ENCODE measurements around the gene TCF19. TPM values are rescaled to one million over a fixed set of nuclear protein-coding genes. Genes with fewer than 3 reads are reported as not detected.

TCF19 gene
- total RNA-seq, 1 experiment from 2014 or later: 39.1 TPM

DNA sequence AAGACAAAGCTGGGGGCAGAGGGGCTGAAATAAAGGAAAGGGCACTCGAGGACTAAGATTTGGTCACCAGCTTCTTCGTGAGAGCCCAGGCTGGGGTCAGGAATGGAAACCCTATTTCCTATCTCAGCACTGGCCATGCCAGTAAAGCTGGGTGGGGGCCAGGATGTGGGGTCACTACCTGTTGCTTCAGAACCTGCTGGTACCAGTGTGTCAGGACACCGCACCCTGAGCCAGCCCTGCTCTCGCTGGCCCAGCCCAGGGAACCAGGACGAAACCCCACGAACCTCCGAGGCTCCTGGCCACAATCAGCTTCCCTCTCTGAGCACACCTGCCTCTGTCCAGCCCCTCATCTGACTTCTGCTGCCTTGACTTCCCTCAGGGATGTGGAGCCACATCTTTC, 40.2 kb upstream of the TCF19 start:
- ChIA-PET POLR2A (ENCODE audit: low non-redundant PET) (no interaction called here), CTCF (no interaction called here)
- peaks cover 6% of the 10 kb centered on the region for H3K4me1 ChIP-seq (ENCODE audit: insufficient read depth, low read length, poor library complexity, severe bottlenecking)
- intact Hi-C loops (cut with micrococcal nuclease; ENCODE audit: unreplicated experiment): no loop called here
- BruUV-seq (replicated peaks): no TSS peak
- no peak overlapping the region for H3K4me3 ChIP-seq (ENCODE audit: low read depth, low read length, poor library complexity, severe bottlenecking)
- H3K27ac ChIP-seq (ENCODE audit: low read depth, low read length, poor library complexity, severe bottlenecking): no peak overlapping the region
- no peaks in the 10 kb centered on the region for H3K36me3 ChIP-seq (ENCODE audit: insufficient read depth, low read length, poor library complexity, severe bottlenecking)
- H3K27me3 ChIP-seq (replicated peaks; ENCODE audit: insufficient read depth, low read depth, low read length, poor library complexity): no peaks in the 10 kb centered on the region
- no peak for DNase-seq (ENCODE audit: low spot score)
- TF ChIP-seq, protein P1, sequence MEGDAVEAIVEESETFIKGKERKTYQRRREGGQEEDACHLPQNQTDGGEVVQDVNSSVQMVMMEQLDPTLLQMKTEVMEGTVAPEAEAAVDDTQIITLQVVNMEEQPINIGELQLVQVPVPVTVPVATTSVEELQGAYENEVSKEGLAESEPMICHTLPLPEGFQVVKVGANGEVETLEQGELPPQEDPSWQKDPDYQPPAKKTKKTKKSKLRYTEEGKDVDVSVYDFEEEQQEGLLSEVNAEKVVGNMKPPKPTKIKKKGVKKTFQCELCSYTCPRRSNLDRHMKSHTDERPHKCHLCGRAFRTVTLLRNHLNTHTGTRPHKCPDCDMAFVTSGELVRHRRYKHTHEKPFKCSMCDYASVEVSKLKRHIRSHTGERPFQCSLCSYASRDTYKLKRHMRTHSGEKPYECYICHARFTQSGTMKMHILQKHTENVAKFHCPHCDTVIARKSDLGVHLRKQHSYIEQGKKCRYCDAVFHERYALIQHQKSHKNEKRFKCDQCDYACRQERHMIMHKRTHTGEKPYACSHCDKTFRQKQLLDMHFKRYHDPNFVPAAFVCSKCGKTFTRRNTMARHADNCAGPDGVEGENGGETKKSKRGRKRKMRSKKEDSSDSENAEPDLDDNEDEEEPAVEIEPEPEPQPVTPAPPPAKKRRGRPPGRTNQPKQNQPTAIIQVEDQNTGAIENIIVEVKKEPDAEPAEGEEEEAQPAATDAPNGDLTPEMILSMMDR (conservative IDR thresholded peaks at IDR 0.05; ENCODE audit: low read depth, low read length): no peak
- no peak for TF ChIP-seq EZH2 (IDR thresholded peaks at IDR 0.05; ENCODE audit: borderline replicate concordance, low read depth, low read length, poor library complexity, severe bottlenecking)
- H3K9me3 ChIP-seq (ENCODE audit: low read depth, low read length, poor library complexity, severe bottlenecking): no peaks in the 10 kb centered on the region

DNA sequence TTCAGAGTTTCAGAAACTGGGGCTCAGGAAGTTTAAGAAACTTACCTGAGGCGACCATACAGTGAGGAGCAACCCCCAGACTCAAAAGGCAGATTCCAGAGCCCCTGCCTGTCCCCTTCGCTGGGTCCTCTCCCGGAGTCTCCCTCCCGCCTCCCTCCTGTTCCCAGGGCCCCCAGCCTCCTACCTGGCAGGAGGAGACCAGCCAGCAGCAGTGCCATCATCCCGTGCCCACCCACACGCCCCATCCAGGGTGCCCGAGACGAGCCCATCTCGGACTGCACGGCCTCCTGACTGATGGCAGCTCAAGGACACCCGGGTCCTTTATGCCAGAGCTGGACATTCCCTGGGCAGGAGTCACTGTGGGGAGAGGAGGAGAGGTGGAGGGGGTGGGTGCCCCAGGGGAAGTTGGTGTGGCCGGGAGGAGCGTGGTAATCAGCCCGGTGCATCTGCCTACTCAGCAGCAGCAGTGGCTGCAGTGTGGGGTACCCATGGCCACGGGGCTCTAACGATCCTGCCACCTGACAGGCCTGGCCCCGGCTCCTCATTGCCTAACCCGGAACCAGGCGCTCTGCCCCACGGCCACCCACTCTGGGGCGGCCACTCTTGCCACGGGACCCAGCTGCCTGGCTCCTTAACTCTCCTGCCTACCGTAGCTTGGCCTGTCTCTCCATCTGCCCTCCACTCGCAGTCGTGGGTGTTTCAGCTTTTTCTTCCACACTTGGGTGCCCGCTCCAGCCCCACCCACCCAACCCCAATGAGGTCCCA, 38.1 kb upstream of the TCF19 start, which contains the start of gene CDSN:
Gene CDSN, minus strand, starts transcription at position 296 of the 765 bp plus-strand sequence. Its CDS starts 27 bp downstream, at position 269.
- intact Hi-C loops (cut with micrococcal nuclease; ENCODE audit: unreplicated experiment): no loop called here
- Histone ChIP-seq H3K27me3 (replicated peaks; ENCODE audit: insufficient read depth, low read depth, low read length, poor library complexity) (no peaks in the 10 kb centered on the region), H3K4me1 (ENCODE audit: insufficient read depth, low read length, poor library complexity, severe bottlenecking) (peaks cover 5% of the 10 kb centered on the region), H3K4me3 (ENCODE audit: low read depth, low read length, poor library complexity, severe bottlenecking) (no peak within 1 kb of the TSS), H3K9me3 (ENCODE audit: low read depth, low read length, poor library complexity, severe bottlenecking) (no peaks in the 10 kb centered on the region), H3K36me3 (ENCODE audit: insufficient read depth, low read length, poor library complexity, severe bottlenecking) (no peaks in the 10 kb centered on the region), H3K27ac (ENCODE audit: low read depth, low read length, poor library complexity, severe bottlenecking) (no peak within 1 kb of the TSS)
- DNase-seq (ENCODE audit: low spot score): no peak
- BruUV-seq (replicated peaks): no TSS peak
- TF ChIP-seq, protein P1 (conservative IDR thresholded peaks at IDR 0.05; ENCODE audit: low read depth, low read length): no peak
- TF ChIP-seq EZH2 (IDR thresholded peaks at IDR 0.05; ENCODE audit: borderline replicate concordance, low read depth, low read length, poor library complexity, severe bottlenecking): no peak
- ChIA-PET CTCF (no interaction called here), POLR2A (ENCODE audit: low non-redundant PET) (no interaction called here)

DNA sequence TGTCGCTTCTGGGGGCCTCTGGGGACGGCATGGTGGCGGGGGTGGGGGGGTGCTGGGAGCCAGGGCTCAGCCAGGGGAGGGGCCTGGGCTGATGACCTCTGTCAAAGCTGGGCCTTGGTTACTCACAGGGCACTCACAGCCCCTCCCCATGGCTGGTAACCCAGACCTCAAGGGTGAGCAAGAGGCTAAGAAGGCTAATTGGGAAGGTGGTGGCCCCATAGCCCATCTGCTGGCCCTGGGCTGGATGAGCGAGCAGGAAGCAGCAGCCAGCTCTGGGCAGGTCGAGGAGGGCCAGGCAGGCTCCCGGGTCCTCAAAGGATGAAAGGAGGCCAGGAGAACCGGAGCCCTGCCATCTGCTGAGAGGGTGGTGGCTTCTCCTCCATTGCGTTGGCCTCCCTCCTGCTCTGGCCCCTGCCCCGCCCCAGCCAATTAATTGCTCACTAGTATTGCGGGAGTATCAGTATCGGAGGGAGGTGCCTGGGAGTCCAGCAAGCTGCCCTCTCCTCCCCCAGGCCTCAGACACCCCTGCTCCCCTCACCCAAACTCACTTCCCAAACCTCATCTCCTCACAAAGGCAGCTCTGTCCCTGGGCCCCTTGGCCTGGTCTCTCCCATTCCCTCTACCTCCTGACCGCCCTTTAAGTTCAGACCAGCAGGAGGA, 37.1 kb upstream of the TCF19 start:
- Histone ChIP-seq H3K27me3 (replicated peaks; ENCODE audit: insufficient read depth, low read depth, low read length, poor library complexity) (no peaks in the 10 kb centered on the region), H3K4me1 (ENCODE audit: insufficient read depth, low read length, poor library complexity, severe bottlenecking) (peaks cover 9% of the 10 kb centered on the region), H3K4me3 (ENCODE audit: low read depth, low read length, poor library complexity, severe bottlenecking) (no peak overlapping the region), H3K36me3 (ENCODE audit: insufficient read depth, low read length, poor library complexity, severe bottlenecking) (no peaks in the 10 kb centered on the region), H3K27ac (ENCODE audit: low read depth, low read length, poor library complexity, severe bottlenecking) (no peak overlapping the region), H3K9me3 (ENCODE audit: low read depth, low read length, poor library complexity, severe bottlenecking) (no peaks in the 10 kb centered on the region)
- intact Hi-C loops (cut with micrococcal nuclease; ENCODE audit: unreplicated experiment): no loop called here
- BruUV-seq (replicated peaks): no TSS peak
- no peak for DNase-seq (ENCODE audit: low spot score)
- ChIA-PET POLR2A (ENCODE audit: low non-redundant PET) (no interaction called here), CTCF (no interaction called here)
- TF ChIP-seq, protein P1 (conservative IDR thresholded peaks at IDR 0.05; ENCODE audit: low read depth, low read length): no peak
- TF ChIP-seq EZH2 (IDR thresholded peaks at IDR 0.05; ENCODE audit: borderline replicate concordance, low read depth, low read length, poor library complexity, severe bottlenecking): no peak

Measured in A673 (cell line).